ENCODE data around the gene TAGAP.

The TAGAP gene

GRCh38 chr6:159068904-159069578 lies 24.2 kb upstream of the TAGAP start:
- DNase-seq, result no peak

- no peak for DNase-seq
Observed at GRCh38 chr6:159067334-159067733, 22.5 kb upstream of the TAGAP start.

GRCh38 chr6:159066483-159066882 lies 21.7 kb upstream of the TAGAP start:
- no peak for DNase-seq

- DNase-seq, result no peak
Observed at GRCh38 chr6:159065759-159066329, 21.1 kb upstream of the TAGAP start.

GRCh38 chr6:159065091-159065490 lies 20.3 kb upstream of the TAGAP start:
- DNase-seq, result no peak

- DNase-seq, result peak; percentile 33
Observed at GRCh38 chr6:159064477-159064876, 19.7 kb upstream of the TAGAP start.

GRCh38 chr6:159063549-159063948 lies 18.8 kb upstream of the TAGAP start:
- DNase-seq, result no peak

GRCh38 chr6:159062976-159063375 lies 18.2 kb upstream of the TAGAP start:
- no peak for DNase-seq

- DNase-seq, result peak; percentile 75
Observed at GRCh38 chr6:159062564-159062945, 17.8 kb upstream of the TAGAP start.

GRCh38 chr6:159061805-159062563 lies 17.2 kb upstream of the TAGAP start:
- DNase-seq, result peak; percentile 53

- DNase-seq, result no peak
Observed at GRCh38 chr6:159061146-159061545, 16.4 kb upstream of the TAGAP start.

- no peak for DNase-seq
Observed at GRCh38 chr6:159059885-159060506, 15.2 kb upstream of the TAGAP start.

- DNase-seq, result no peak
Observed at GRCh38 chr6:159059141-159059540, 14.3 kb upstream of the TAGAP start.

- no peak for DNase-seq
Observed at GRCh38 chr6:159056899-159057298, 12.1 kb upstream of the TAGAP start.

GRCh38 chr6:159056432-159056831 lies 11.6 kb upstream of the TAGAP start:
- no peak for DNase-seq

GRCh38 chr6:159056003-159056402 lies 11.2 kb upstream of the TAGAP start:
- no peak for DNase-seq

- no peak for DNase-seq
Observed at GRCh38 chr6:159053781-159054398, 9.1 kb upstream of the TAGAP start.

GRCh38 chr6:159052720-159053119 lies 7.9 kb upstream of the TAGAP start:
- DNase-seq, result no peak

GRCh38 chr6:159047891-159048685 lies 3.3 kb upstream of the TAGAP start:
- DNase-seq, result no peak

GRCh38 chr6:159045801-159046200 lies 1.0 kb upstream of the TAGAP start:
- no peak for DNase-seq

GRCh38 chr6:159043947-159044346 lies 844 bp downstream of the TAGAP start:
- DNase-seq, result peak; percentile 34

GRCh38 chr6:159043251-159043650 lies 1.5 kb downstream of the TAGAP start:
- DNase-seq, result peak; percentile 35

- no peak for DNase-seq
Observed at GRCh38 chr6:159042826-159043181, 2.0 kb downstream of the TAGAP start.
